PC-9 (cell line): ENCODE results near the gene MCM3. TPM values are rescaled to one million over a fixed set of nuclear protein-coding genes. Genes with fewer than 3 reads are reported as not detected.

Experiments
- BruUV-seq: library from RNA; stranded (reverse); fragments of 400-500 nt; replicated peaks from 2 replicates; lab custom pipeline; 2021; lab: Mats Ljungman, UMichigan
- CTCF ChIA-PET: fragments of 300-600 bp; sonication (Branson Sonifier 250); formaldehyde crosslinking; loops from one replicate; lab custom pipeline; 2022; ENCODE audit warnings: antibody characterized with exemption; lab: Charles Lee
- POLR2A ChIA-PET: fragments of 300-600 bp; sonication (Branson Sonifier 250); formaldehyde crosslinking; loops from one replicate; lab custom pipeline; 2022; ENCODE audit warnings: antibody characterized with exemption; ENCODE audit not compliant: unreplicated experiment; lab: Charles Lee
- DNase-seq, 2 experiments: peaks; one replicate each; pipeline versions ENCODE4 v3.0.0 to v3.0.0-alpha.2; 2015 to 2022; ENCODE audit warnings: mixed read lengths in 1 of 2
- H2AFZ ChIP-seq: fragments of 200-600 bp; sonication (generic); 2 replicates; pipeline ENCODE4 v1.8.1; 2017; ENCODE audit warnings: antibody characterized with exemption
- H3F3A ChIP-seq: fragments of 200-600 bp; sonication (generic); 2 replicates; pipeline ENCODE4 v1.8.1; 2017; ENCODE audit warnings: antibody characterized with exemption, mild to moderate bottlenecking, low read depth; ENCODE audit not compliant: insufficient read depth
- H3K27ac ChIP-seq: fragments of 200-600 bp; sonication (generic); 2 replicates; pipeline ENCODE4 v1.6.1; 2016; ENCODE audit warnings: mixed run types
- H3K27me3 ChIP-seq: fragments of 200-600 bp; sonication (generic); 2 replicates; pipeline ENCODE4 v1.6.1; 2016; ENCODE audit warnings: low read depth, mixed run types; ENCODE audit not compliant: insufficient read depth
- H3K36me3 ChIP-seq: fragments of 200-600 bp; sonication (generic); 2 replicates; pipeline ENCODE4 v1.6.1; 2016; ENCODE audit warnings: low read depth, mixed run types
- H3K4me1 ChIP-seq: fragments of 200-600 bp; sonication (generic); replicated peaks from 2 replicates; pipeline ENCODE4 v1.6.1; 2016; ENCODE audit warnings: mixed run types; ENCODE audit not compliant: insufficient read depth
- H3K4me2 ChIP-seq: fragments of 200-600 bp; sonication (generic); 2 replicates; pipeline ENCODE4 v1.6.1; 2017; ENCODE audit warnings: mixed run types
- H3K4me3 ChIP-seq: fragments of 200-600 bp; sonication (generic); 2 replicates; pipeline ENCODE4 v1.6.1; 2016; ENCODE audit warnings: mixed run types
- H3K79me2 ChIP-seq: fragments of 200-600 bp; sonication (generic); 2 replicates; pipeline ENCODE4 v1.6.1; 2017; ENCODE audit warnings: low read depth, mixed run types
- H3K9me2 ChIP-seq: fragments of 200-600 bp; sonication (generic); 2 replicates; pipeline ENCODE4 v1.8.1; 2017; ENCODE audit warnings: mild to moderate bottlenecking; ENCODE audit not compliant: insufficient read depth
- H3K9me3 ChIP-seq: fragments of 200-600 bp; sonication (generic); 2 replicates; pipeline ENCODE4 v1.8.1; 2016; ENCODE audit warnings: low read depth; ENCODE audit not compliant: insufficient read depth
- H4K20me1 ChIP-seq: fragments of 200-600 bp; sonication (generic); 2 replicates; pipeline ENCODE4 v1.8.1; 2017; ENCODE audit not compliant: insufficient read depth
- EZH2 ChIP-seq: fragments of 200-600 bp; sonication (generic); IDR thresholded peaks from 2 replicates; pipeline ENCODE4 v1.8.0; 2017; ENCODE audit warnings: antibody characterized with exemption, low read depth
- intact Hi-C: fragments of 100-400 bp; cut with micrococcal nuclease; formaldehyde crosslinking; loops from one replicate; pipeline ENCODE4 v1.10.0; 2022; ENCODE audit not compliant: unreplicated experiment
- total RNA-seq: library from RNA; stranded (reverse); gene quantifications from 2 replicates; pipeline ENCODE4 v1.2.3, GENCODE V29; 2021
- TF ChIP-seq, protein P1 (sequence below): fragments of 200-600 bp; sonication (generic); conservative IDR thresholded peaks from 2 replicates; pipeline ENCODE4 v1.6.1; 2017; ENCODE audit warnings: mixed run types, antibody characterized with exemption, mild to moderate bottlenecking, moderate library complexity

Gene MCM3
- total RNA-seq, 1 experiment from 2014 or later, result 111 TPM

GRCh38 chr6:52260634-52261033 is 23.9 kb downstream of the MCM3 start:
- ChIA-PET POLR2A (no interaction called here), CTCF (interaction anchor here (0.7 kb wide), 1 partner anchor 95 kb away, joined by 3 read pairs; no protein-coding TSS in a partner anchor)
- Histone ChIP-seq H2AFZ (no peak overlapping the region), H3K27ac (no peak overlapping the region), H3K36me3 (0 out of 2 replicates have a peak, but pooled peaks cover 24% of the 10 kb centered on the region), H3K9me3 (no peaks in the 10 kb centered on the region), H3K4me2 (no peak overlapping the region), H3K79me2 (no peaks in the 10 kb centered on the region), H3K27me3 (no peaks in the 10 kb centered on the region), H3F3A (peaks cover 18% of the 10 kb centered on the region), H4K20me1 (no peaks in the 10 kb centered on the region), H3K4me3 (no peak overlapping the region), H3K9me2 (no peaks in the 10 kb centered on the region), H3K4me1 (no peaks in the 10 kb centered on the region)
- BruUV-seq, result no TSS peak
- DNase-seq, result no peak
- TF ChIP-seq, protein P1, sequence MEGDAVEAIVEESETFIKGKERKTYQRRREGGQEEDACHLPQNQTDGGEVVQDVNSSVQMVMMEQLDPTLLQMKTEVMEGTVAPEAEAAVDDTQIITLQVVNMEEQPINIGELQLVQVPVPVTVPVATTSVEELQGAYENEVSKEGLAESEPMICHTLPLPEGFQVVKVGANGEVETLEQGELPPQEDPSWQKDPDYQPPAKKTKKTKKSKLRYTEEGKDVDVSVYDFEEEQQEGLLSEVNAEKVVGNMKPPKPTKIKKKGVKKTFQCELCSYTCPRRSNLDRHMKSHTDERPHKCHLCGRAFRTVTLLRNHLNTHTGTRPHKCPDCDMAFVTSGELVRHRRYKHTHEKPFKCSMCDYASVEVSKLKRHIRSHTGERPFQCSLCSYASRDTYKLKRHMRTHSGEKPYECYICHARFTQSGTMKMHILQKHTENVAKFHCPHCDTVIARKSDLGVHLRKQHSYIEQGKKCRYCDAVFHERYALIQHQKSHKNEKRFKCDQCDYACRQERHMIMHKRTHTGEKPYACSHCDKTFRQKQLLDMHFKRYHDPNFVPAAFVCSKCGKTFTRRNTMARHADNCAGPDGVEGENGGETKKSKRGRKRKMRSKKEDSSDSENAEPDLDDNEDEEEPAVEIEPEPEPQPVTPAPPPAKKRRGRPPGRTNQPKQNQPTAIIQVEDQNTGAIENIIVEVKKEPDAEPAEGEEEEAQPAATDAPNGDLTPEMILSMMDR, result no peak
- no peak for TF ChIP-seq EZH2
- intact Hi-C loops, result no loop called here

DNA sequence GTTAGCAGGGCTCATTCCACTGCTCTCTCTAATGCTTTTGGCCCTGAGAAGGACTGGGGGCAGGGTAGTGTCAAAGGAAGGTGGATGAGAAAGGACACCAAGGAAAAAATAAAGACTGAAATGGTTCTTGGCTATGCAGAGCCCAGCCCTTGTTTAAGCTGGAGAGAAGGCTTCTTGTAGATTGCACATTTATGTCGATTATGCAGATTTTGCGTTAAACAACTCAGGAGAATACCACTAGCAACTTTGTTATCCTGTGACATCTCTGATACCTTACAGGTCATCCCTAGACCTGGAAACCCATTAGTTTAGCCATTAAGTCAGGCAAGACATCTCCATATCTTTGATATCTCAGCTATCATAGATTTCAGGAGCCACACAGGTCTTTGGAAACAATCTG is 29.1 kb downstream of the MCM3 start:
- Histone ChIP-seq H2AFZ (no peak overlapping the region), H3F3A (no peaks in the 10 kb centered on the region), H3K4me3 (no peak overlapping the region), H3K79me2 (no peaks in the 10 kb centered on the region), H3K4me1 (no peaks in the 10 kb centered on the region), H3K9me2 (no peaks in the 10 kb centered on the region), H3K4me2 (no peak overlapping the region), H3K36me3 (no peaks in the 10 kb centered on the region), H3K27ac (no peak overlapping the region), H3K27me3 (peaks cover 41% of the 10 kb centered on the region), H4K20me1 (no peaks in the 10 kb centered on the region), H3K9me3 (no peaks in the 10 kb centered on the region)
- BruUV-seq, result no TSS peak
- DNase-seq, result no peak
- TF ChIP-seq EZH2, result no peak
- TF ChIP-seq, protein P1, result no peak
- POLR2A ChIA-PET, result no interaction called here
- CTCF ChIA-PET, result no interaction called here
- intact Hi-C loops, result no loop called here

GRCh38 chr6:52254731-52255378 is 29.7 kb downstream of the MCM3 start:
- Histone ChIP-seq H3K79me2 (no peaks in the 10 kb centered on the region), H3K9me2 (no peaks in the 10 kb centered on the region), H2AFZ (no peak overlapping the region), H3K4me1 (no peaks in the 10 kb centered on the region), H3K4me2 (no peak overlapping the region), H3K27ac (no peak overlapping the region), H4K20me1 (no peaks in the 10 kb centered on the region), H3K4me3 (no peak overlapping the region), H3K9me3 (no peaks in the 10 kb centered on the region), H3K36me3 (no peaks in the 10 kb centered on the region), H3F3A (no peaks in the 10 kb centered on the region), H3K27me3 (peaks cover 46% of the 10 kb centered on the region)
- no peak for DNase-seq
- ChIA-PET POLR2A (interaction anchor here (0.6 kb wide), 1 partner anchor 151 kb away, joined by 3 read pairs; no protein-coding TSS in a partner anchor), CTCF (no interaction called here)
- BruUV-seq, result no TSS peak
- no peak for TF ChIP-seq EZH2
- TF ChIP-seq, protein P1, result no peak
- intact Hi-C loops, result no loop called here
